ENCODE data around the gene TGM3. TPM values are rescaled to one million over a fixed set of nuclear protein-coding genes. Genes with fewer than 3 reads are reported as not detected.

TGM3 gene
- total and polyA plus RNA-seq, 12 donors, result 0.22 TPM; not detected in 11

DNA sequence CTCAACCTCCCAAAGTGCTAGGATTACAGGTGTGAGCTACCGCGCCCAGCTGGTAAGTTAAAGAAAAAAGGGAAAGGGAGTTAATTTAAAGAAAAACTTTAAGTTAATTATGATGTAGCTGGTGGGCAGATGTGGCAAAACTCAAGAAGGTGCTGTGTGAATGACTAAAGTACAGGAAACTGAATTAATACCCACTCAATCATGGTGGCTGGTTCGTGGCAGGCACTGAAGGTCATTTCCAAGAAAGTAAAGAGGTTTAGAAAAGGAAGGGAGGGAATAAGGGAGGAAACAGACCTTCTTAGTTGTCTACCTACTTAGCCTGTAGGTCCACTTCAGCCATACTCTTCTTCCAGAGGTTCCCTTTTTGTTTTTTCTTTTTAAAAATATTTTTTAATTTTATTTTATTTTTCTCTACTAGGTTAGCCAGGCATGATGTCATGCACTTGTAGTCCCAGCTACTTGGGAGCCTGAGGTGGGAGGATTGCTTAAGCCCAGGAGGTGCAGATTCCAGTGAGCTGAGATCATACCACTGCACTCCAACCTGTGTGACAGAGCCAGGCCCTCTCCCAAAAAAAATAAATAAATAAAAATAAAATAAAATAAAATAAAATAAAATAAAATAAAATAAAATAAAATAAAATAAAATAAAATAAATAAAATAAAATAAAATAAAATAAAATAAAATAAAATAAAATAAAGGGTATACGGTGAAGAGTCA, 11.9 kb upstream of the TGM3 start:
- Histone ChIP-seq H3K27ac (no peak overlapping the region), H3K36me3 (no peaks in the 10 kb centered on the region), H3K27me3 (no peaks in the 10 kb centered on the region), H3K4me1 (peaks cover 0 to 32% (median 0%) of the 10 kb centered on the region in 9 donors), H3K9me3 (peaks cover 0 to 6% (median 0%) of the 10 kb centered on the region in 11 donors), H3K4me3 (no peak overlapping the region)
- WGBS, 2 donors, result 79 to 86% methylated on average over 4 of the region's 4 CpGs
- intact Hi-C loops (cut with DNase I), result no loop called here
- no peak for DNase-seq
- TF ChIP-seq, protein P1, sequence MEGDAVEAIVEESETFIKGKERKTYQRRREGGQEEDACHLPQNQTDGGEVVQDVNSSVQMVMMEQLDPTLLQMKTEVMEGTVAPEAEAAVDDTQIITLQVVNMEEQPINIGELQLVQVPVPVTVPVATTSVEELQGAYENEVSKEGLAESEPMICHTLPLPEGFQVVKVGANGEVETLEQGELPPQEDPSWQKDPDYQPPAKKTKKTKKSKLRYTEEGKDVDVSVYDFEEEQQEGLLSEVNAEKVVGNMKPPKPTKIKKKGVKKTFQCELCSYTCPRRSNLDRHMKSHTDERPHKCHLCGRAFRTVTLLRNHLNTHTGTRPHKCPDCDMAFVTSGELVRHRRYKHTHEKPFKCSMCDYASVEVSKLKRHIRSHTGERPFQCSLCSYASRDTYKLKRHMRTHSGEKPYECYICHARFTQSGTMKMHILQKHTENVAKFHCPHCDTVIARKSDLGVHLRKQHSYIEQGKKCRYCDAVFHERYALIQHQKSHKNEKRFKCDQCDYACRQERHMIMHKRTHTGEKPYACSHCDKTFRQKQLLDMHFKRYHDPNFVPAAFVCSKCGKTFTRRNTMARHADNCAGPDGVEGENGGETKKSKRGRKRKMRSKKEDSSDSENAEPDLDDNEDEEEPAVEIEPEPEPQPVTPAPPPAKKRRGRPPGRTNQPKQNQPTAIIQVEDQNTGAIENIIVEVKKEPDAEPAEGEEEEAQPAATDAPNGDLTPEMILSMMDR (IDR thresholded peaks at IDR 0.05), result no peak
- no peak for ATAC-seq

DNA sequence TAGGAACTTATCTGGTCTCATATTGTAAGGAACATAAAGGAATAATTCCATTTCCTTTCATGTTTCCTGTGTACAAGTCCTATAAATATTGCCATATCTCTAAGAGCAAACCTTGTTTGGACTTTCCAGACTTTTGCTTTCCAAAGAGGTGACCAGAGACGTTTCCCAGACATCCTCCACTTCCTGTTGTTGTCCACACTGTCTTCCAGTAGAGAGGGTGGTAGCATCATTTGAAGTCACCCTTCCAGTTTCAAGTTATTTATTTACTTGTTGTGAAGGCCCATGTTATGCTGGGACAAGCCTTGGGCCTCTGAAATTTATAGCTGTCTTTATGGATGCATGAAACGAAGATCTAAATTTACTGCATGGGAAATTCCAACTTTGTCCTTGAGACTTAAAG, 10.6 kb upstream of the TGM3 start:
- Histone ChIP-seq H3K4me3 (no peak overlapping the region), H3K27ac (no peak overlapping the region), H3K9me3 (peaks cover 0 to 6% (median 0%) of the 10 kb centered on the region in 11 donors), H3K4me1 (peaks cover 0 to 33% (median 8%) of the 10 kb centered on the region in 9 donors), H3K27me3 (peaks cover 0 to 6% (median 0%) of the 10 kb centered on the region in 7 donors), H3K36me3 (no peaks in the 10 kb centered on the region)
- 46 to 55% methylated on average over 2 of the region's 2 CpGs for WGBS, 2 donors
- intact Hi-C loops (cut with DNase I), result no loop called here
- ATAC-seq (no peak), DNase-seq (no peak)
- TF ChIP-seq, protein P1 (IDR thresholded peaks at IDR 0.05), result no peak

- Histone ChIP-seq H3K27ac (no peak overlapping the region), H3K36me3 (no peaks in the 10 kb centered on the region), H3K27me3 (peaks cover 0 to 6% (median 0%) of the 10 kb centered on the region in 7 donors), H3K4me1 (peaks cover 0 to 34% (median 8%) of the 10 kb centered on the region in 9 donors), H3K9me3 (peaks cover 0 to 4% (median 0%) of the 10 kb centered on the region in 11 donors), H3K4me3 (no peak overlapping the region)
- TF ChIP-seq, protein P1 (IDR thresholded peaks at IDR 0.05), result no peak
- intact Hi-C loops (cut with DNase I), result no loop called here
- no peak for ATAC-seq
- no peak for DNase-seq
- WGBS, 2 donors, result 77 to 79% methylated on average over 4 of the region's 4 CpGs
Measured at GRCh38 chr20:2285613-2286012, 10.2 kb upstream of the TGM3 start.

DNA sequence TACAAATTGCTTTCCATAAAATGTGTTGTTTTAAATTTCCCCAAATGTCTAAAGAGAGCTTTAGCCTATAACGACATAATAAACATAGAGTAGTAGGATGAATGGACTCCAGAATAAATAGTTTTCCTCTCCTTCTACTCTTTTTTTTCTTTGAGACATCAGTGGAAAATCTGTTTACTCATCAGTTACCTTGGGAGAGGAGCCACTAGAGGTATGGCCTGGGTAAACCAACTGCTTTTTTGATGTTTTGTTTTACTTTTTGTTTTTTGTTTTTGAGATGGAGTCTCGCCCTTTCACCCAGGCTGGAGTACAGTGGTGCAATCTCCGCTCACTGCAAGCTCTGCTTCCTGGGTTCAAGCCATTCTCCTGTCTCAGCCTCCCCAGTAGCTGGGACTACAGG, 8.3 kb upstream of the TGM3 start:
- Histone ChIP-seq H3K27me3 (peaks cover 0 to 8% (median 0%) of the 10 kb centered on the region in 7 donors), H3K4me3 (no peak overlapping the region), H3K4me1 (peaks cover 0 to 42% (median 8%) of the 10 kb centered on the region in 9 donors), H3K27ac (peak overlapping the region in 1 of 10 donors; percentile 82), H3K36me3 (no peaks in the 10 kb centered on the region), H3K9me3 (no peaks in the 10 kb centered on the region)
- WGBS, 2 donors, result 95% methylated on average over 3 of the region's 3 CpGs
- TF ChIP-seq, protein P1 (IDR thresholded peaks at IDR 0.05), result no peak
- no peak for DNase-seq
- intact Hi-C loops (cut with DNase I), result no loop called here
- ATAC-seq, result no peak

Measured in heart right ventricle (tissue), 16 donors.